DMS 273 (cell line): ENCODE data around the gene AP3B1.

Source experiments
- DNase-seq: peaks from one replicate; lab custom pipeline; 2025; ENCODE audit not compliant: unreplicated experiment; lab: John Stamatoyannopoulos, UW

AP3B1 gene

DNA sequence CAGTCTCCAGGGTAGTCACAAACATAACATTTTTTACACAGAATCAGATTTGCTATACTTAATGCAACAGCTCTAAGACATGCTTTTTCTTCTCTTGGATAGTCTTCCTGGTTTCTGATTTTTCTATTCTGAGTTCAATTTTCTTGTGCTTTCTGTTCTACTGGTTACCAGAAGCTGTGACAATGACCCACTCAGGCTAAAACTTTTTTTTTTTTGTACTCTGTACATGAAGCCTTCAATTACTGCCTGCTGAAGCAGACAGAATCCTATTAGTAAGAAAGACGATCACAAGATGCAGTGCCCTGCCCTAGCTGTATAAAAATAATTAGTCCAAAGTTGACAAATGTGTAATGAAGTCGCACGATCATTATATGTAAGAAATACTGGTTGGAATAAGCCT, 287.3 kb downstream of the AP3B1 start:
- no peak for DNase-seq

DNA sequence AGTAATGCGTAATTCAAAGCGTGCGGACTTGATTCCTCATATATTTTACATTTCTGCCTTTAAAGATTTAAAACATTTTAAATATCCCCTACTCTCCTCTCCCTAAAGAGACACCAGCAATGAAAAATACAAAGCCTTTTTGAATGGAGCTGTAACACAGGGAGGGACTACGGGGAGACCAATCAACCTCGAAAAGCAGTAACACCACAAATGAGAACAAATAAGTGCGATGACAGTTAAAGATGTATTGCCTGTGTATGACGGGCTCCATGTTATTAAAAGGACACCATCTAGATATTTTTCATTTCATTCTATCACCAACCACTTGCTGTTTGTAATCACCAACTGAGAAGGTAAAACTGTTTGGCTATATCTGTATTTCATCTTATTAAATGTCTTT, 288.0 kb downstream of the AP3B1 start:
- DNase-seq, result no peak

DNA sequence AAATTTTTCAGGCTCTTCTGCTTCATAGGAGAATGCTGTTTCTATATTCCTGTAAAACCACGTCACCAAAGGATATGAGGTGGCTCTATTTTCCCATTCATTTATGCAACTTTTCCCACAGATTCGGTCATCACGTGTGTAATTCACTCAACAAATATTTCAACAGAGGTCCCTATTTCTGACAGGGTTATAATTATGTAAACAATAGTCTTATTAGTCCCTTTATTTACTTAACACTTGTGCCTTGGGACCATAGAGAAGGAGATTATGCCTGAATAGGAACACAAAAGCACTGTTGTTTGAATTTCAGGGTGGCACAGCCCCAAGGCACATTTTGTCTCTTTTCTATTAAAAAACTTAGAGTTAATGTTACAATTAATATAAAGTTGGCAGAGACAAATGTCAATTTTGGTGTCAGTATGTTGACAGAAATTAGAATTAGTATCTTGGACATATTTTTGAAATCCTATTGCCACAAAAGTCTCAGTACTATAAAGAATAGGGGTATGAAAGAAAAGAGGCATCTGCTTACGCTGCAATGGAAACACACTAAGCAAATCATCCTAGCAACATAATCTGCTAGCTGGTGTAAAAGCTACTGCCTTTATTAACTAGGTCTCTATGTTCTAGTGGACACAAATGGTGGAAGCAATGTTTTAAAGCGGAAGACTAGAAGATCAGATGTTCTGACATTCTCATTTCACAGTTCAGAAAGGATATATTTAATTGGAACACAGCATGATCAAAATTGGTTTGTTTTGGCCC, 289.3 kb downstream of the AP3B1 start:
- DNase-seq, result peak; percentile 21

DNA sequence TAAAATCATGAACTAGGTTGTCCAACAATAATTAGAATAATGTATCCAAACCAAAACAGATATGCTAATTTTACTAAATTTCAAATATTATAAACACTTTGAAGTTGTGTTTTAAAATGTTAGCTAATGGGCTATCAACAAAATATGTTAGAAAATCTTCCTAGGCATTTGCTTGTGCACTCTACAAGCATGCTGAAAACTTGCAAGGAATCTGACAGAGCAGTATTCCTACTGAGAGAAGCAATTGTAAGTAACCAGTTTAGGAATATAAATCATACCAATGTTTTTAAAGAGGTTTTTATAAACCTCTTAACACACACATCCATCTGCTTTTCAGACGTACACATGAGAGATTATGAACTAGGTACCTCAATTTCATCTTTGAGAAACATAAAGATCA, 289.9 kb downstream of the AP3B1 start:
- DNase-seq, result no peak

DNA sequence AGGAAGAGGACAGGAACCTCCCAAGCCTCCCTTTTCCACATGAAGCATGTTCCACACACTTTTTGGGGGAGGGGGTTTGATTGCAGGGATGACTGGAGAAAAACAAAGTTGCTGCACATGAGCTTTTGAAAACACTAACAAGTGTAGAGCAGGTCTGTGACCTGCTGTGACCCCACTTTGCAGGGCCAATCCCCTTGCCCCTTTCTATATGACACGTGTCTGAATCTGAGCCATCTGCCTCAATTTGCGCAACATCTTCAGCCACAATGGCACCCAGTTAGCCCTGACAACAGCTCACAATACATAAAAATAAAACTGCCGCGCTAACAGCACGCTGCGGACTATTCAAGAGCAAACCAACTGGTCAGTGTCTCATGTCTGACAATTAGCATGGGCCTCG, 290.6 kb downstream of the AP3B1 start:
- DNase-seq, result peak; percentile 78

- DNase-seq, result no peak
Observed at GRCh38 chr5:78003450-78003849, 291.0 kb downstream of the AP3B1 start.

- peak; percentile 75 for DNase-seq
Observed at GRCh38 chr5:78002690-78003089, 291.8 kb downstream of the AP3B1 start.

GRCh38 chr5:78001197-78001596, 293.3 kb downstream of the AP3B1 start:
- no peak for DNase-seq

- no peak for DNase-seq
Observed at GRCh38 chr5:78000191-78000590, 294.3 kb downstream of the AP3B1 start.

DNA sequence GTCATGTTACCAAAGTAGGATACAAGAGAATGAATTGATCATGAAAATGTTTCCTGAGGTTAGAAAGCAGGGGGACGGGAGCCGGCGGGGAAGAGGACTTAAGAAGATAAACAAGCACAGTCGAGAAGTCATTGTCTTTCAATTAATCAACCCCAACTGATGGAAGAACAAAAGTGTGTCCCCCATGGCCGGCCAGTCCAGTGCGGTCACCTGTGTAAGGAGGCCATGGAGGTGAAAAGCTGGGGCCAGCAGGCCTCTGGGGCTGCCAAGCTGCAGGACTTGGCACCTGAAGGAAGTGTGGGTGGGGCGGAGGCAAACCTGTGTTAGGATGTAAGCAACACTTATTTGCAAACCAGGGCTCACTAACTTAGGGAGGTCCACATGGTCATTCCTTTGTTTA, 295.1 kb downstream of the AP3B1 start:
- DNase-seq, result no peak

- no peak for DNase-seq
Observed at GRCh38 chr5:77996943-77997342, 297.6 kb downstream of the AP3B1 start.

DNA sequence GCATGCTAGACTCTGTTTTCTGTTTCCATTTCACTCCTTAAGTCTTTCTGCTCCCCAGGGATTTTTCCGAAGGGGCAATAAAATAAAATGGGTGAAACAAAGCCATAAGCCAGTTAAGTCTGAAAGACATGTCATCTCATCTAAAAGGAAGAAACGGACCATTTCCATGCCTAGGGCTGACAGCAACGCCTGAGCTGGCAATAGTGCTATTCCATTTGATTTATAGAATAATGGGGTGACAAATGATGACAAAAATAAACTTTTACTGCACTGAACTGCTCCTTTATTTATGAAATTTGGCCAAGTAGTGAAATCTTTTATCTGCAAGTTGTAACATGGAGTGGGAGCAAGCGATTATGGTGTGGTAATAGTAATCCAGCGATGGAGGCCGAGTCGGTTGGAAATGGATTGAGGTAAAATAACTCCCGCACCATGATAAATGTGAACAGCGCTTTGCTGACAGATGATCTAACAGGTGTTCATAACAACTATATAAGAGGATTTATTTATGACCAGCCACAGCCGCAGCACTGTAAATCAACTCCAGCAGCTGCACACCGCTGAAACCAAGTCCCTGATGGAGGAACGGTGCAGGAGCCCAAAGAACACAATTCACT, 298.6 kb downstream of the AP3B1 start:
- peak; percentile 25 for DNase-seq

- no peak for DNase-seq
Observed at GRCh38 chr5:77994943-77995342, 299.6 kb downstream of the AP3B1 start.

GRCh38 chr5:77993855-77994318, 300.6 kb downstream of the AP3B1 start:
- no peak for DNase-seq

DNA sequence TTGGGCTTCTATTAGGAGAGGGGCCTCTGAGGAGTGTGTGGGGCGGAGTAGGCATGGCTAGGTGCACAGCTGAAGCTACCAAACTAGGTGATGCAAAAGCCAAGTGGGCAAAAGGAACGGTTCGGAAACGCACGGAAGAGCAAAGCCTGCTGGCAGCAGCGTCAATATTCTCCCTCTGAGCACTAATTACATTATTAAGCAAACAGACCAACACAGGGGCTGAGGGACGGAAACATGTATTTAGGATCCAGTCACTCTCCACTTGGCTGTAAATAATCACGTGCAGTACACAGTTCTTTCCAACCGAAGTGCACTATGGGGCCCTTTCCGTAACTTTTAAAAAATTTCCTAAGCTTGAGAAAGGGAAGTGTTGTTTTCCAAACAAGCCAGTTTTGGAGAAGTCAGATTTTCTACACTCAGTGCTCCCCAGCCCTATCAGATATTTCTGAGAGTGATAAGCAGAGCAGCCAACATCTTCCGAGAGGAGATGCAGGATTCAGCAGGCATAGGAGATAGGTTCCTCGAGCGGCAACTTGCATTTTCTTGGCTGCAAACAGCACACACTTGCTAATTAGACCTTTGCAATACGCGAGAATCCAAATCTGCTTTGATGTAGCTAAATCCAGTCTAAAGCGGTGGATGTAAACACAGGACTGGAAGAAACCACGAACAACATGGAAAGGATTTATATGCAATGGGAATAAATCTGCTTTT, 301.2 kb downstream of the AP3B1 start:
- no peak for DNase-seq

DNA sequence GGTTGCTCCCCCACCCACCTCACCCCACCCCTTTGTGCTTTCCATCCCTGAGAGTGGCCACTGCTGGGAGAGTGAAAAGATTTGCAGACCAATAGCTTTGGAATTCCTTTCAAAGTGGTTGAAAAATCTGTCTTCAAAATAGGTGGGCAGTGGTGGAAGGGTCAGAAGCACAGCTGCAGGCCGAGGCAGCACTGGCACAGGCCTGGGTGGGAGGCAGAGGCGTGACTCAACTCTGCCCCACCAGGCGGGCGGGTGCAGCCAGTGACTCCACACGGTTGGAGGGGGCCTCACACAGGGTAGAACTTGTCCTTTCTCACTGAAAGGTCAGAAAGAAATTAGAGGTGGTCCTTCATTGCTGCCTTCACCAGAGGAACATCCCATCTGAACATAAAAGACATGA, 303.4 kb downstream of the AP3B1 start:
- no peak for DNase-seq

DNA sequence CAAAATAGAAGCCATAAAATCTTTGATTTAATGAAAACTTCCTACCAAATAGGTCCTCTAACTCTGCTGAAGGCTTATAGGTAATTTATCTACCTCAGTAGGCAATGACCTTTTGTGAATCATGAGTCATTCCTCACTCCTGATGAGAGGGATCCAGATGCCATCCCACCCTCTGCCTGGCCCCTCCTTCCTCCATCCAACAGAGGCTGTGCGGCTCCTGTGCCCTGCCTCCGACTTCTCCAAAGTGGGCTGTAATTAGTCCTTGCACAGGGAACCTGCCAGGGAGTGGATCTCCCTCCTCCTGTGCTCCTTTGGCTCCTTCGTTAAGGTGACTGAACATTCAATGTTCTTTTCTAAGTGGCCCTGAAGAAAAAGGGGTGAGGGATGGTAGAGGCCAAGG, 304.5 kb downstream of the AP3B1 start:
- DNase-seq, result peak; percentile 63

GRCh38 chr5:77987988-77988387, 306.5 kb downstream of the AP3B1 start:
- no peak for DNase-seq

DNA sequence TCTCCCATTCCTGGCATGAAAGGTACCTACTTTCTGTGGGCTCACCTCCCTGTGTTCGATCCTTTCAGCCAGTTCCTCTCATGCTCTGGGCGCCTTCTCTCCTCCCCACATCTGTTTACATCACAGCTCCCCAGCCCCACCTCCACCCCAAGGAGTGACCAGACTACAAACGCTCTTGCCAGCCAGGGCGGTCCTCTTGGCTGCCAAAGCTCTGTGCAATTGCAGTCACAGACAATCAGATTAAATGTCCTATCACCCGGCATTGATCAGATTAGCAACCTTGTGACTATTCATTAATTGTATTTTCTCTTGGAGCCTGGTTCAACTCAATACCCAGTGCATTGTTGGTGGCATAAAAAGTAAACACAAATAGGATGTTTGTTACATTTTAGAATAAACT, 307.2 kb downstream of the AP3B1 start:
- DNase-seq, result no peak

DNA sequence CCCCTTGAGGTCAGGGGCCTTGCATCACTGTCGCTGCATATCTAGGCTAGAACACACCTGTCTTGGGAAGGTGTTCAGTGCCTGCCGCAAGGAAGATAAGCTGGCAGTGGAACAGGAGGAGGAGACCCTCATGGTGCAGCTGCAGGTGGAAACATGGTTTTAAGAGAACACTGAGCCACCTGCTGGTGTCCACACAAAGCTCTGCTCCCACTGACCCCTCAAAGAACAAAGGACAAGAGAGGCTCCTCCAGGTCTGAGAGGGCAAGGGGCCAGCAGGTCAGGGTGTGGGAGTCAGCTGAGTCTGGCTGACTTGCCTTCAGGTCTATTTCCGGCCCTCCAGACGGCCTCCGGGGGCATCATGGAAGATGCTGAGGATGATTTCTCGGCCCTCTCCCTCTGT, 308.2 kb downstream of the AP3B1 start:
- no peak for DNase-seq

DNA sequence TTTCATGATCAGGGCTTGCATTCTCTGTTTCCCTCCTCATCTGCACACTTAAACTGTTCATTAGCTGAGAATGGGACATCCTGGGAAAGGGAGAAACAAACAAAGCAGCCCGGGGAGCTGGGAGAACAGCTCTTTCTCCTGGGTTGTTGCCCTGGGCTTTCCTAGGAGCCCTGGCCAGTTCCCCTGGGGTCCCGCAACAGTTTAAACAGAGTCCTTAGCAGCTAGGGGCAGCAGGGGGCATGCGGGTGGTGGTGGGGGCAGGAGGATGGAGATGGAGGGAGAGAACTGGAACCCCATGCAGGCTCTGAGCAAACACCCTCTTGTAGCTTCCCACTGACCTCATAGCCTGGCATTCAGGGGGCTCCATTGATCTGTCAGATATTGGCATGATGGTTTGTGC, 309.3 kb downstream of the AP3B1 start:
- DNase-seq, result no peak

- DNase-seq, result no peak
Observed at GRCh38 chr5:77984587-77984986, 309.9 kb downstream of the AP3B1 start.
